Activated CD4-positive, alpha-beta T cell treated with anti-CD3 and anti-CD28 coated beads for 1 hour (primary cell): Measurements from ENCODE around the gene EEF1AKMT1.

Source experiments
- DNase-seq: peaks from one replicate; pipeline ENCODE4 v3.0.0-alpha.2; 2020

The EEF1AKMT1 gene, protein sequence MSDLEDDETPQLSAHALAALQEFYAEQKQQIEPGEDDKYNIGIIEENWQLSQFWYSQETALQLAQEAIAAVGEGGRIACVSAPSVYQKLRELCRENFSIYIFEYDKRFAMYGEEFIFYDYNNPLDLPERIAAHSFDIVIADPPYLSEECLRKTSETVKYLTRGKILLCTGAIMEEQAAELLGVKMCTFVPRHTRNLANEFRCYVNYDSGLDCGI

DNA sequence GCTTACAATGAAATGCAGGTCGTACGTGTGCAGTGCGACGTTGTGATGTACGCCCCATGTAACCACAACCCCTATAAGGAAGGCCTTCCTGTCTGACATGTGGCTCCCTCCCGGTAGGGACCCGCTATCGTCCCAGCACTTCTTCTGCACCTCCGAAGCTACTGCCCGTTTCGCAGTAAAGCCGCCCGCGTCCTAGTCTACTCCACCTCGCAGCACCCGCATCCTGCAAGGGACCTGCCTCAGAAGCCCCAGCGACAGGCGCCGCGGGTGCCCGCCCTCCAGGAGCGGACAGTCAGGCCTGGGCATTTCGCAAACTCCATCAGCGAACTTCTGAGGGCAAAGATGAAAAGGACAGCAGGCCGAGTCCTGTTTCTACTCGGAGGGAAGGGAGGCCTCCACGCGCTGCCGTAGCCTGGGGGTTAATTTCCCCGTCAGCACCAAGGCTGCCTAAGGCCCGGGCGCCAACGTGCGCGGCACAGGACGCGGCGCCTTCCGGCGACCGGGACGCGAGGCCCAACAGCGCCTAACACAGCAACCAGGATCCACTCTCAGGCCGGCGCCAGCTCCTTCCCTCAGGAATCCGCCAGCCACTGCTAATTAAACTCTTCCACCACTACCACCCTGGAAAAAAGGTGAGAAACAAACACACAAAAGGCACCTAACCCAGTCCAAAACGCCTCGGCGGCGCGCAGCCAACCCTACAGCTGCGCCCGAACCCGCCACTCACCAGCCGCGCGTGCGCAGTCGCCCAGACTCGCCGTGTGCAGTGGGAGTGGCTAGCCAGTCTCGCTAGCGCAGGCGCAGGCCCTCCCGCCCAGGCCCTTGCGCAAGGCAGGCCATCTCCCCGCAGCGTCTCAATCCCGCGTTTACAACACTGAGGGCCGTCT is at the start of gene EEF1AKMT1:
Gene EEF1AKMT1, minus strand, starts transcription at position 768 of the 887 bp plus-strand sequence. CDS start 16,363 bp downstream, outside the sequence.
- peak; percentile 92 for DNase-seq

DNA sequence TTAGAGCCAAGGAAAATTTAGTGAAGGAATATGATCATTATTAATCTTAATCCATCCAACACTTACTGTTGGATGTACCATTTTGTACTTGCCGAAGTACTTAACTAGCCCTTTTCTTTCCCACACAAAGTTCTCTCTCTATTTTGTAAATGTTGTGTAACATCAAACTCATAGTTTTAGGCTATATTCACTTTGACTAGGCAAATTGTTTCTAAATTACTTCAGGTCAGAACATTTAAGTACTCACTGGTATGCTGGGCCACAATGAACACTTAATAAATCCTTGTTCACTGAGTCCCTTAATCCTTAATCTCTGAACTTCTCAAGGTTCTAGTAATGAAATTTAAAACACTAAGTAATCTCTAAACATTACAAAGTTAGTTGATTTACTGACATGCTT is 49.3 kb upstream of the EEF1AKMT1 start:
- no peak for DNase-seq

DNA sequence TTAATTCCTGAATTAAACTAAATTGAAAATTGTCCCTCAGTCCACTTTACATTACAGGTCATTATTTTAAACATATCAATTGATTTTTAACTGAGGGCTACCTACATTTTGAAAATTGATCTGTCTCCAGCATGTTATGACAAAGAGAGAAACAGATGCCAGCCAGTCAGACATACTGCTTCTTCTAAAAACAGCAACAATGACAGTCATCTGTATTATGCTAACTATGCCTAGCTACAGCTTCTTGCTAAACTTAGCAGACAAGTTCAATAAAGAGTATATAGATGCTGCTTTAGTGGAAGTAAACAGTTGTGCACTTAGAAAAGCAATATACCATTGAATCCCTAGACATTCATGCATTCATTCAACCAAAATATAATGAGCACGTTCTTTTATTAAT is 48.6 kb upstream of the EEF1AKMT1 start:
- DNase-seq: no peak

DNA sequence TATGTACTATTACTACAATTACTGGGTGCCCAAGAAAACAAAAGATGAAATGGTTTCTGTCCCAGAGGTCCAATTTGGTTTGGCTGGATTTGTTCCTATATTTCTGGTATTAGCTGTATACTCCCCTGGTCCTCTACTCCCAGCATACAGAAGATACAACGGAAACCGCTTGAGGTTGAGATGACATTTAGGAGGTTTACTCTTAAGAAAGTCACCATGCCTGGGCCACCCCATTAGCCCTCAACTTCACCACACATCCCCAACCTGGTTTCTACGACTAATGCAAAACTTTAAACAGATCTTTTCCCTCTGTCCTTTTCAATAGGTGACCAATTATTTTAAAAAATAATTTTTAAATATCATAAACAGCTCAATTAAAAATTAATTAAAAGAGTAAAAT is 46.0 kb upstream of the EEF1AKMT1 start:
- no peak for DNase-seq

DNA sequence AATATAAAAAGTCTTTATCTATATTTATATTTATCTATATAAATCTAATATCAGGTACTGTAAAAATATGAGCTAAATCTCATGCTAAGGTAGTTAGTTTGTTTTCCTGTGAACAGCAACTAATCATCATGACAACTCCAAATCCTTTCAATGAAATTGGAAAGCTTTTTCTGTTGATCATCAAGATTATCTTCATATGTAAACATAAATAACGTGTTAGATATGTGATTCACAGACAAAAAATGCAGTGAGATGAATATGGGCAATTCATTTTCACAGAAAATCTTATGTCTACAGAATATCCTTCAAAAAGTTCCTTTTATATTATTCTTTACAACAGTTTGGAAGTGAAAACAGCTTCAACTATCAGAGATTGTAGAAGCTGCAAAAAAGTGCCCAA is 41.7 kb upstream of the EEF1AKMT1 start:
- DNase-seq: no peak

DNA sequence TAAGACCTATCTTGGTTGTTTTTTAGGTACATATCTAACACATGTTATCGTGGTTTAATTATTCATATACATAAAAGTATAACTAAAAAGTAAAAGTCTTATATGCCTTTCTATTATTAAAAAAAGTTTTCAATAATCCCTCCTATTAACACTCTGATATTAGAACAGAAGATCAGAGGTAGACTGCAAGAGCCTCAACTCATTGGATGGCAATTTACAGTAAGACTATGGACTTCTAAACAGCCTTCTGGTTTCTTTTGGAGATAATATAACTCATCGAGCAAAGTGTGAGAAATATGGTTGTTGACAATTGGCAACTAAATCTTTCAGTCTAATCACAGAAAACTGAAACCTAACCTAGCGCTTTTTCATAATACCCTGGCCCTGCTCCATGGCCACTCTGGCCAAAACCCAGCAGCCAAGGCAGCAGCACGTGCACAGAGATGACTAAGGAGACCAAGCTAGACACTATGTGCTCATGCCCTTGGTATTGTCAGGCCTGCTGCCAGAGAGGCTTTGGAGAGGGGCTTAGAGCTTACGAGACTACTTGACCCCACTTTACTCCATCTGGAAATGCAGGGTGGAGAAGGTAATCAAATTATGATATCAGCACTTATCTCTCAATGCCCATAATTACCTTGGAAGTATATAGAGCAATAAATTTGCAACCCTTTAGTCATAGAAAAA is 40.6 kb upstream of the EEF1AKMT1 start:
- DNase-seq: no peak

DNA sequence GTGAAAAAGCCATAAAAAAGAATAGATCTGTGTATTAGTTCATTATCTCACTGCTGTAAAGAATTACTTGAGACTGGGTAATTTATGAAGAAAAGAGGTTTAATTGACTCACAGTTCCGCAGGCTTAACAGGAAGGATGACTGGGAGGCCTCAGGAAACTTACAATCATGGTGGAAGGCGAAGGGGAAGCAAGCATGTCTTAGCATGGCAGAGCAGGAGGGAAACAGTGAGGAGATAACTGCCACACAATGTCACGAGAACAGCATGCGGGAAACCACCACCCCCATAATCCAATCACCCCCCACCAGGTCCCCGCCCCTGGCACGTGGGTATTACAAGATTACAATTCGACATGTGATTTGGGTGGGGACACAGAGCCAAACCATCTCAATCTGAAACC is 39.1 kb upstream of the EEF1AKMT1 start:
- no peak for DNase-seq

DNA sequence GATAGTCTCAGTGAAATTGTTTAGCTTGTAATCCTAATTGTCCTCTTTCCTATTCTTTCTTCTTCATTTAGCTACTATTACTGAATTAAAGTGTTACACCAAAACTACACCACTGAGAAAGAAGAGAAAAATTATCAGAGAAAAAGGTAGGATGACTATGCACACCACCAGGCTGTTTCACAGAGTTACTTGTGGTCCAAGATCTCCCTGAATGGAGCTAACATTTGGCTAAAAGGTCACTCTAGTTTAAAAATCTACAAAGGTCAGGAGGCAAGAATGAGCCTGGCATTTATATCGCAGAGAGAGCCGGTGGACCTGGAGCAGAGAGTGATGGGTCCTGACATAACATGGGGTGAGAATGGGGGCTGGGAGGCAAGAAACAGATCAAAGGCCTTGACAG is 37.0 kb upstream of the EEF1AKMT1 start:
- no peak for DNase-seq

DNA sequence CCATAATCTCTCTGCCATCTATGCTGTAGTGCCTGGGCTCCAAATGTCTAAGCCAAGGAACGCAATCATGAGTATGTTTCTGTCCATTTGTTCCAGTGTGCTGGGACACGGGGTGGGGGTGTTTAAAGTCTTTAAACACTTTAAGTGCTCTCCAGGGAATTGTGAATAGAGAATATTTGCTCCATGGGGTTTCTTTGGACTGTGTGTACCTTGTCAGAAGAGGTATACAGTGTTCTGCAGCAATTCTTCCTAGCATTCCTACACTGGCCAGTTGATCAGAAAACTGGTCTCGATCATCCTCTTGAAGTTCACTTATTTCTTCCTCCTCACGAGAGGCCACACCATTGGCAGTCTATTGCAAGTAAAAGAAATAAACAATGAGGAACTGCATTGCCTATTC is 35.1 kb upstream of the EEF1AKMT1 start:
- no peak for DNase-seq

DNA sequence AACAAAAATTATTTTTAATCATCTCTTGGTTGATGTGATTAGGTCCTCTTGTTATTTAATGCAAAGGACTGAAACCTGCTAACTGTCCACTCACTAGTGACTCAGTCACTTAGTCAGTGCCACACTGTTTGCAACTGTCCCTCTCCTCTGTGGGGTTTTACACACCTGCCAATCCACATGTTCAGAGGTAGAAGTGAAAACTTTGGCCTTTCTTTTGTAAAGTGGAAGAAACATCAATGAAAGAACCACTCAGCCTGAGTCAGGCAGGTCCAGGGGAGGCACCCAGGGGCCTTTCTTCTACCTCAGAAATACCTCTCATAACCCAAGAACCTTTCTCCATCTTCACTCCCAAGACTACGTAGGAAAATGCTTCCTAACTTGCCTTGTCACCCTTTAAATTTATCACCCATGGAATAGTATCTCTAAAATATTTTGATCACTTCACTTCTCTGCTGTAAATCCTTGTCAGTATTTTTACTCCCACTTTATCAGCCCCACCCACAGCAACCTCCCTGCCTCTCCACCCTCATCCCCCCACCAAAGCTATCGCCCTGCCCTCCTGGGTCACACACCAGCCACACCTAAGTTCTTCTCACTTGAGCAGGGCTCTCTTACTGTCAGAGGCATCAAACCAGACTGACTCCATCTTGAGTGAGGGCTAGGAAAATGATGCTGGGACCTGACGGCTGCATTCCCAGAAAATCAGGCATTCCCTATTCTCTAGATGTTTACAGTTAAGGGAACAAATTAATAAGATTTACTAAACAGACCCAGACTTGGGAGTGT is 29.6 kb upstream of the EEF1AKMT1 start:
- DNase-seq: no peak

DNA sequence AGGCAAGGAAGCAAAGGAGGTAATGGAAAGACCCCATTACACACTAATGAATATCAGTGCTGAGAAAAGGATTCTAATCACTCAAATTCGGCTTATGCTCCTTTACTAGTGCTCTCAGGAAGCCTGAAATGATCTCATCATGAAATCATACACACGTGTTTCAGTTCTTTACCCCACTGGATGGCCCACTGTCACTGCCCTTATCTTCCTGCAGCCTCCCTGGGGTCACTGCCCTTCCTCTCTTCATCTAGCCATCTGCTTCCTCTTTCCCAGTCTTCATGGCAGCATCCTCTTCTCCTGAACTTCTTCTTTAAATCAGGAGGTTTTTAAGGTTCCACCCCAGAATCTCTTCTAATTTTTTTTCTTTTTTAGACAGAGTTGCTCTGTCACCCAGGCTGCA is 27.9 kb upstream of the EEF1AKMT1 start:
- no peak for DNase-seq

DNA sequence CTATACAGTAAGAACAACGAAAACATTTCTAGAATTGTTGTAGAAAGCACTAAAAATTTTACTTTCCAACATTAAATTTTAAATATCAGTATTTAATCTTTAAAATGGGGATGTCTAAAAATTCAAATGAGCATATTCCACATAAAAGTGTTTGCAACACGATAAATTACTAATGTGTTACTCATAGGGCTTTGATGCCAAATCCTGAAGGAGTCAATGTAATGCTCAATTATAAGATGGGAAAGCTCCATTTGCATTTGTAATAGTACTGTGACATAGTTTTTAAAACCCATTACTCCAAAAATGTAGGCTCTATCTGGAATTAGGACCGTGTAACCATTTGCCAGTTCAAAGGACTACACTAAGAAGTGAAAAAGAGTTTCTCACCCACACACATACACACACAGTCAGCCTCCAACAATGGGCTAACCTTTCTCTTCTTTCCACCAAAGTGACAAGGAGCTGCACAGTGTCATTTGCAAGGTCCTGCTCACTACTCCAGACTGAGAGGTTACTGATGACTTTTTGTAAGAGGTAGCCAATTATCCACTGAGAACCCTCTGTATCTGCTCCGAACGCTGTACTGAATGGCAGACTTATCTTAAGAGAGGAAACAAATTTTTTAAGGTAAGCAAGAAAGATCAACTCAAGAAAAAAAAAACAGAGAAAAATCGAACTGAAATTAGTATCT is 26.1 kb upstream of the EEF1AKMT1 start:
- DNase-seq: no peak

DNA sequence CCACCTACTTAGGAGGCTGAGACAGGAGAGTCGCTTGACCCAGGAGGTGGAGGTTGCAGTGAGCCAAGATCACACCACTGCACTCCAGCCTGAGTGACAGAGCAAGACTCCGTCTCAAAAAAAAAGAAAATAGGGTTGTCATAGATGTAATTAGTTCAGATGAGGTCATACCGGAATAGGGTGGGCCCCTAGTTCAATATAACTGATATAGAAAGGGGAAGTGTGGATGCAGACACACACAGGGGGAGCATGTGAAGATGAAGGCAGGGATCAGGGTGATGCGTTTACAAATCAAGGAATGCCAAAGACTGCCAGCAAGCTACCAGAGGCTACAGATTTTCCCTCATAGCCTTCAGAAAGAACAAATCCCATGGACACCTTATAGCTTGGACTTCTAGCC is 24.3 kb upstream of the EEF1AKMT1 start:
- no peak for DNase-seq

DNA sequence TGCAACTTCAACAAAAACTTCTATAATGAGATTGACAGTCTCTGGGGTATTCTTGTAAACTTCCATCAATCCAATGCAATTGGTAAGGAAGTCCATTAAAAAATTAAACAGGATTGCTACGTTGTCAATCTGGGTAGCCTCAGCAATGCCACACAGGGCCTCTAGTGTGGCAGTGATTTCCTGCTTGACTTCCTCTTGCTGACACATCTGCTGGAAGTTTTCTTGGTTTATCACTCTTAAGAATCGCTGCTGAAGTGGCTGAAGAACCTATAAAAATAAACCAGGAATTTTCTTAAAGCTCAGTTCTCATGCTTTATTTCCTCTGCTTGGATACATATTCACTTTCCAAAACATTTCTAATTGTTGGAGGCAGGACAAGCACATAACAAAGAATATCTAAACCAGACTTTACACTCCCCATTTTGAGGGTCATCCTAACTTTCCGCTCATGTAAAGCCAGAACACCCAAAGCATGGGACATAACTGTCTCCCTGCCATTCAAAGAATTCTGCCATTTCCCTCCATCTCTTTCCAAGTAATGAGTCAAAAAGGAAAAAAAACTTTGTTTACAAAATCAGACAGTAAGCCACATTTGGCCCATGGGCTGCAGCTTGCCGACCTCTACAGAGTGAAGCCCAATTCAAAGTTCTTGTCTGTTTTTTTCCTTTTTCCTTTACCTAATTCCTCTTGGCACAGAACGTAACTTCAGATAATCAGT is 23.2 kb upstream of the EEF1AKMT1 start:
- no peak for DNase-seq

DNA sequence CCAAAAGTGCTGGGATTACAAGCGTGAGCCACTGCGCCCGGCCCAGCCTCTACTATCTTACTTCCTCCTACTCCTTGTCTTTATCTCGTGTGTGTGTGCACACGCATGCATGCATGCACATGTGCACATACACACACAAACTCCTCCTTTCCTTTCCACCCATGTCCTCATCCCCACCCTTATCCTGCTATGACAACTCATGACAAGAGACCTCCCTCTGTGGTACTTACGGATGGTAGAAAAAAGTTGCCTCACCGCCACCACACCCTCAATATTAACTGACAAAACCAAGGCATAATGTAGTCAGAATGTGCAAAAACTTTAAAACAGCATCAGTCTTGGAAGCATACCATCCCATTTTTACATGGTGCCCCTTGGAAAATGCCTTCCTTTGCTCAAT is 15.9 kb upstream of the EEF1AKMT1 start:
- no peak for DNase-seq

DNA sequence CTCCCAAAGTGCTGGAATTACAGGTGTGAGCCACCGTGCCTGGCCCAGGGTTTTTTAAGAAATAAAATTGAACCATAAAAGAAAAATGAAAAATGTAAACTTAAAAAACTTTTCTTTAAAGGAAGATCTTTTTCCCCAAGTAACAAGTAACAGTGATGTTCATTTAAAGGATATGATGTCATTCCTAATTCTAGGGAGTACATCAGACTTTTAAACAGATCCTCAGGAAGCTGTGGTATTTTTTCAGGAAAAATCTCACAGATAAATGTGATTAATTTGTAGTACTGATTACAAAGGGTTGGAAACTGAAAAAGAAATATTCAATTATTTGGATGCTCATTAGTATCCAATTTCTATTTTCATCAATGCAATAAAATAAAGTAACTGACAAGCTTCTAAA is 14.6 kb upstream of the EEF1AKMT1 start:
- no peak for DNase-seq

DNA sequence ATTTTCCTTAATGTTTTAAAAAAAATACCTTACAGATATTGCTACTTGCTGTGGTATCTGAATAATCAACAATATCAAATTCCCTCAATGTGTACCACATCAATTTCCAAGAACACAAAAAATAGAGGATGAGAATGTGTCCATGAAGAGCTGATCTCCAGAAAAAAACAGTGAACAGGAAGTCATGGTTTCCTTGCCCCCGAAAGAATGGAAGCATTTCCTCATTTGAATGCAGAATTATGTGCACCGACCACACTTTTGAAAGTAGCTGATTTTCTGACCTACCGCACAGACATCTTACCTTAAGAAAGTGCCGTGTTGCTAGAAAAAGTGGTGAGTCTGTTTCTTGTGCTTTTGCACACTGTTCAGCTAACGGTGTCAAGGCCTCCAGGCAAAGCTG is 13.4 kb upstream of the EEF1AKMT1 start:
- DNase-seq: no peak

DNA sequence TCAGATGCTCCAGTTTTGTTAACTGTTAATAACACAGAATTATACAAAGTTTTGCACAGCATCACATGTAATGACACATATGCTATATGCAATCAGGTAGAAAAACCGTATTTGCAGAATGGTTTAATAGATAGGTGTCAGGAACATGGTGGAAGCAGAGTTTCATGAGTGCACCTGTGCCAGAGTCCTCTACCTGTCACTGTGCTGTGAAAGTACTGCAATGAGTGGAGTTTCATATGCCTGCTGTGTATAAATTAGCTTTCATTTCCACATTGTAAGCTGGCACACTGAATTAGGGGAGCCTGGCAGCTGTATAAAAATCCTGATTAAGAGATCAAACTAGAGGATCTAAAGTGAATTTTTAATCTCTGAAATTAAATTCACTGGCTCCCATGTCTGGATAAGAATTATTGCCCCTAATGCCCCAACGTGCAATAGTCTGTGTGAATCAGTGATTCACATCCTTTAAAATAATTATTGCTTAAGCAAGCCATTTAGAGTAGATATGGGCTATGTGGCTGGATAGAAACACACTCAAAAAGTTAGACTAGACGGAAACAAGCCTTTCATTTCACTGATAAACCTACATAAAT is 8.5 kb upstream of the EEF1AKMT1 start:
- DNase-seq: no peak

DNA sequence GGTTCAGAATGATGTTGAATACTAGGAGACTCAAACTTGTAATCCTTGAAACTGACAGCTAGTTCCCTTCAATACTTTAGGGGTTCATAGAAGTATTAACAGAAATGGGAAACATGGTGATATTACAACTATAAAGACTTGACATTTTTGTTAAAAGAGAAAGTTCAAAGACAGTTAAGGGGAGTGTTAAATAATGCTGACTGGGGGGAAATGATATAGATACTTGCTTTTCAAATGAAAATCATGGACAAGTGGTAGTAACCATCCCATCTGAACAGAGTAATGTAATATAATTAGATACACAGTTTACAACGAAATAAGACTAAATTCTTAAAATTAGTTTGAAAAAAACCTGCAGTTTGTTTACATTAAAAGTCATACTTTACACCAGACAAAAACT is 6.6 kb upstream of the EEF1AKMT1 start:
- DNase-seq: no peak

DNA sequence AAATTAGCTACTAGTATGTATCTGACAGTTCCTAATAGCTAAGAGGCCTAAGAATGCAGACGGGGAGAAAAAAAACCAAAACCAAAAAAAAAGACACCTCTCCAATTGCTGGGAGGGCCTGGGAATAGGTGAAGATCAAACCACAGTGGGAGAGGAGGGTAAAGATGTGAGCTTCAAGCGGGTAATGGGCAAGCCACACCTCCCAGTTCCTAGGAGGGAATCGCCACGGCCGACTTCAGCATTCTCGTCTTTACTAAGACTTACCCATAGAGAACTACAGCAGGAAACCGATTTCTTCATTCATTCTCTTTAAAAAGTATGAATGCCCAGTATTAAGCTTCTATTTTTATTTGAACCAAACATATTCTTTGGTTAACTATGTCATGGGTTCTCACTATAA is 5.6 kb upstream of the EEF1AKMT1 start:
- DNase-seq: no peak

DNA sequence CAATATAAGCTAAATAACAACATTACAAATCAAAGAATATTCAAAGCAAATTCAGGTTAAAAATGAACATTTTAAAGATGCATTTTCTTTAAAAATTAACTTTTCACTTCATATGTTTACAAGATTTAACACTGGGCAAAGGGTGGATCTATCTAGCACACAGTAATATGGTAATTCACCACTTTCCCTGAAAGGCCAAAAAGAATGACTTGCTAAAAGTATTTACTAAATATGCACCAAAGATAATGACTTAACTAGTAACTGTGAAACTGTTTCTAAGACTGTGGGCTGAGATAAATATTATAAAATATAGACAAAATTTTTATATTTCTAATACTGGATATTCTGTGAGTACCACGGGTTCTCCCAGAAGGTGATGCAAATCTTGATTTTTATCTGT is 4.5 kb upstream of the EEF1AKMT1 start:
- DNase-seq: no peak
